H1 (cell line): ENCODE data around the gene NFKB1. TPM values are rescaled to one million over a fixed set of nuclear protein-coding genes. Genes with fewer than 3 reads are reported as not detected.

Experiments used
- CBX5 ChIP-seq: fragments of 300-800, 300-1000 bp; sonication (generic); IDR thresholded peaks from 2 replicates; pipeline ENCODE4 v1.7.1; 2016; ENCODE audit warnings: antibody characterized with exemption, low read length, low read depth
- CHD7 ChIP-seq: fragments of 300-600 bp; sonication (generic); IDR thresholded peaks from 2 replicates; pipeline ENCODE4 v1.7.1; 2012; ENCODE audit warnings: low read length, moderate library complexity, mild to moderate bottlenecking, inconsistent platforms; ENCODE audit not compliant: insufficient replicate concordance
- NRF1 ChIP-seq: IDR thresholded peaks from 2 replicates; pipeline ENCODE4 v1.6.1; 2011; ENCODE audit warnings: mild to moderate bottlenecking, low read depth, low read length, improper control_type of control experiment
- POLR2A ChIP-seq, 2 experiments: IDR thresholded peaks; 1 replicate in 1 of 2; 2 replicates in 1 of 2; pipeline ENCODE4 v1.6.1; 2011; ENCODE audit warnings: low read depth in 2 of 2, low read length in 2 of 2, mild to moderate bottlenecking in 2 of 2; ENCODE audit errors: control extremely low read depth in 1 of 2
- RAD21 ChIP-seq, 2 experiments: IDR thresholded peaks in 1 of 2; conservative IDR thresholded peaks in 1 of 2; 2 replicates each; pipeline ENCODE4 v1.6.1; 2011; ENCODE audit warnings: low read depth in 2 of 2, low read length in 2 of 2, improper control_type of control experiment in 1 of 2, inconsistent platforms in 1 of 2, mild to moderate bottlenecking in 1 of 2, moderate library complexity in 1 of 2
- SRF ChIP-seq: IDR thresholded peaks from 2 replicates; pipeline ENCODE4 v1.6.1; 2011; ENCODE audit warnings: mild to moderate bottlenecking, low read depth, low read length, moderate library complexity
- polyA plus RNA-seq, 7 experiments: library from polyadenylated mRNA; depleted of rRNA in 3 of 7; stranded (reverse) in 5 of 7; unstranded in 2 of 7; fragments of >200 nt in 5 of 7; fragments of 200-250 nt in 2 of 7; gene quantifications; 1 replicate in 5 of 7; 2 replicates in 1 of 7; 4 replicates in 1 of 7; pipeline versions ENCODE4 v1.2.1 to v1.2.3, GENCODE V29; 2011 to 2013; ENCODE audit warnings: missing spikeins in 2 of 7, mixed read lengths in 2 of 7
- total RNA-seq: library from RNA; stranded (reverse); fragmentation: NEBNext Ultra II Directional; extraction: Animal tissue kit (Norgen Biotek cat#: 25700); gene quantifications from 2 replicates; pipeline ENCODE4 v1.2.1, GENCODE V29; 2021

Gene NFKB1
- total and polyA plus RNA-seq, 2 of the 8 experiments (the other 6 are each of a cell fraction or from before 2014, with no cell fraction given): 2.9 to 6.8 TPM

GRCh38 chr4:102472441-102473013, 28.6 kb upstream of the NFKB1 start (continued):
- no peak for TF ChIP-seq CHD7
- no peak for TF ChIP-seq NRF1
- TF ChIP-seq CBX5: no peak
- no peak for TF ChIP-seq POLR2A (IDR thresholded peaks at IDR 0.05; ENCODE audit: control extremely low read depth in 1 of 2, low read depth in 2 of 2, low read length in 2 of 2)
- TF ChIP-seq SRF: no peak
- TF ChIP-seq RAD21 (IDR thresholded peaks at IDR 0.05 in 1 of 2, conservative IDR thresholded peaks at IDR 0.05 in 1 of 2; ENCODE audit: low read depth in 2 of 2, low read length in 2 of 2): no peak
